A549 (cell line): Measurements from ENCODE around the gene FBXO2. TPM values are rescaled to one million over a fixed set of nuclear protein-coding genes. Genes with fewer than 3 reads are reported as not detected.

Experiments used
- ATAC-seq, 2 experiments: fragments of 200-7000 bp in 1 of 2; fragments of >200 bp in 1 of 2; cut with Nextera tagmentation in 1 of 2; cut with Tn5 transposase in 1 of 2; 3 replicates each; pipeline versions ENCODE4 v1.8.0 to v1.9.1; 2018 to 2020; ENCODE audit warnings: mild to moderate bottlenecking in 1 of 2, moderate library complexity in 1 of 2
- CTCF ChIA-PET: fragments of 300-600 bp; sonication (Branson Sonifier 250); formaldehyde crosslinking; extraction: SDS; loops from one replicate; lab custom pipeline; 2021; ENCODE audit warnings: antibody characterized with exemption, inconsistent platforms; lab: Yijun Ruan, JAX
- POLR2A ChIA-PET: fragments of 350-600 bp; formaldehyde crosslinking; extraction: SDS; loops from one replicate; lab custom pipeline; 2021; ENCODE audit warnings: antibody characterized with exemption, inconsistent platforms; lab: Yijun Ruan, JAX
- DNase-seq, 2 experiments: peaks; one replicate each; pipeline versions ENCODE4 v3.0.0 to v3.0.0-alpha.2; 2011 to 2016; ENCODE audit warnings: low read depth in 1 of 2, low spot score in 1 of 2
- FAIRE-seq: peaks from 2 replicates; lab custom pipeline; 2011; peaks lifted over from hg19 to GRCh38; lab: Jason Lieb, UNC
- H3K27ac ChIP-seq, 2 experiments: fragments of >200 bp; sonication (Bioruptor Twin); formaldehyde crosslinking; 3 replicates each; pipeline ENCODE4 v1.5.1; 2016 to 2017
- H3K4me1 ChIP-seq: fragments of >200 bp; sonication (Bioruptor Twin); formaldehyde crosslinking; 3 replicates; pipeline ENCODE4 v1.6.1; 2016
- H3K4me2 ChIP-seq: fragments of >200 bp; sonication (Bioruptor Twin); formaldehyde crosslinking; 3 replicates; pipeline ENCODE4 v1.6.1; 2016
- H3K4me3 ChIP-seq: fragments of >200 bp; sonication (Bioruptor Twin); formaldehyde crosslinking; 3 replicates; pipeline ENCODE4 v1.5.1; 2016
- H3K9me3 ChIP-seq: fragments of >200 bp; sonication (Bioruptor Twin); formaldehyde crosslinking; 3 replicates; pipeline ENCODE4 v1.6.1; 2016
- BHLHE40 ChIP-seq: IDR thresholded peaks from 2 replicates; pipeline ENCODE4 v1.6.1; 2012; ENCODE audit warnings: low read depth, low read length, inconsistent platforms
- CBX2 ChIP-seq: fragments of 200-600 bp; sonication (generic); IDR thresholded peaks from 2 replicates; pipeline ENCODE4 v1.6.1; 2016; ENCODE audit warnings: low read depth, mild to moderate bottlenecking, borderline replicate concordance
- CBX8 ChIP-seq: fragments of 200-600 bp; sonication (generic); IDR thresholded peaks from 2 replicates; pipeline ENCODE4 v1.6.1; 2016
- CHD2 ChIP-seq: fragments of 150-350 bp; IDR thresholded peaks from 2 replicates; pipeline ENCODE4 v1.6.1; 2014; ENCODE audit warnings: low read length; ENCODE audit not compliant: partially characterized antibody
- EP300 ChIP-seq, 2 experiments: fragments of >200 bp; sonication (Bioruptor Twin); formaldehyde crosslinking; IDR thresholded peaks; 2 replicates in 1 of 2; 3 replicates in 1 of 2; pipeline ENCODE4 v1.6.1; 2016 to 2017
- ESRRA ChIP-seq: fragments of 150-350 bp; IDR thresholded peaks from 2 replicates; pipeline ENCODE4 v1.6.1; 2014; ENCODE audit warnings: mild to moderate bottlenecking, low read length, borderline replicate concordance
- FOXS1 ChIP-seq: fragments of 250-450 bp; sonication (Bioruptor Pico); IDR thresholded peaks from 2 replicates; pipeline ENCODE4 v1.5.0; 2020; ENCODE audit warnings: mild to moderate bottlenecking, moderate library complexity
- KDM5A ChIP-seq: fragments of 200-600 bp; sonication (generic); IDR thresholded peaks from 2 replicates; pipeline ENCODE4 v1.6.1; 2016; ENCODE audit warnings: antibody characterized with exemption, mild to moderate bottlenecking
- MAFK ChIP-seq: fragments of 450-650 bp; IDR thresholded peaks from 2 replicates; pipeline ENCODE4 v1.6.1; 2014; ENCODE audit not compliant: partially characterized antibody
- MYC ChIP-seq: IDR thresholded peaks from 2 replicates; pipeline ENCODE4 v1.6.1; 2012; ENCODE audit warnings: mild to moderate bottlenecking, inconsistent platforms, low read length, improper control_type of control experiment, borderline replicate concordance
- NPAS2 ChIP-seq: fragments of 250-450 bp; sonication (Bioruptor Pico); IDR thresholded peaks from 2 replicates; pipeline ENCODE4 v1.8.0; 2022; ENCODE audit warnings: mild to moderate bottlenecking, moderate library complexity, borderline replicate concordance
- PHF8 ChIP-seq: fragments of 200-600 bp; sonication (generic); IDR thresholded peaks from 2 replicates; pipeline ENCODE4 v1.6.1; 2016; ENCODE audit warnings: low read depth, mild to moderate bottlenecking, antibody characterized with exemption, moderate library complexity, borderline replicate concordance
- RCOR1 ChIP-seq: fragments of 150-350 bp; IDR thresholded peaks from 2 replicates; pipeline ENCODE4 v1.6.1; 2014; ENCODE audit warnings: antibody characterized with exemption, low read length, low read depth
- RNF2 ChIP-seq: fragments of 200-600 bp; sonication (generic); IDR thresholded peaks from 2 replicates; pipeline ENCODE4 v1.6.1; 2016; ENCODE audit warnings: low read depth, mild to moderate bottlenecking, antibody characterized with exemption, moderate library complexity, borderline replicate concordance
- ZFP36 ChIP-seq: fragments of 450-650 bp; IDR thresholded peaks from 2 replicates; pipeline ENCODE4 v1.6.1; 2014; ENCODE audit warnings: borderline replicate concordance; ENCODE audit not compliant: partially characterized antibody
- ZSCAN20 ChIP-seq: fragments of 250-450 bp; sonication (Bioruptor Pico); IDR thresholded peaks from 2 replicates; pipeline ENCODE4 v1.8.0; 2022; ENCODE audit warnings: mild to moderate bottlenecking, moderate library complexity
- WGBS: methylation state at CpG from one replicate; pipeline ENCODE4 v1.1.6; 2017; ENCODE audit errors: missing lambda C conversion rate; 5-methylcytosine and 5-hydroxymethylcytosine counted together
- polyA plus RNA-seq, 4 experiments: library from polyadenylated mRNA; depleted of rRNA in 3 of 4; stranded (reverse); fragments of >200 nt; fragmentation: RNase III in 1 of 4; extraction: RNeasy Plus Mini Kit Qiagen cat#74134 plus additional on column Dnase treatment in 1 of 4; gene quantifications; 2 replicates in 3 of 4; 3 replicates in 1 of 4; pipeline ENCODE4 v1.2.3, GENCODE V29; 2011 to 2017
- TF ChIP-seq, protein P1 (sequence below): IDR thresholded peaks from 2 replicates; pipeline ENCODE4 v1.6.1; 2012
- TF ChIP-seq, protein P2 (sequence below): fragments of 250-450 bp; sonication (Bioruptor Pico); IDR thresholded peaks from 2 replicates; pipeline ENCODE4 v1.5.0; 2021; ENCODE audit warnings: mild to moderate bottlenecking, moderate library complexity, borderline replicate concordance
- TF ChIP-seq, protein P3 (sequence below): fragments of 150-350 bp; IDR thresholded peaks from 2 replicates; pipeline ENCODE4 v1.6.1; 2014; ENCODE audit warnings: low read depth, mild to moderate bottlenecking, low read length
- TF ChIP-seq, protein P4 (sequence below): IDR thresholded peaks from 2 replicates; pipeline ENCODE4 v1.6.1; 2012

Gene FBXO2
- polyA plus RNA-seq, 2 of the 4 experiments (the other 2 are of a cell fraction) = 8.5 to 31.2 TPM

DNA sequence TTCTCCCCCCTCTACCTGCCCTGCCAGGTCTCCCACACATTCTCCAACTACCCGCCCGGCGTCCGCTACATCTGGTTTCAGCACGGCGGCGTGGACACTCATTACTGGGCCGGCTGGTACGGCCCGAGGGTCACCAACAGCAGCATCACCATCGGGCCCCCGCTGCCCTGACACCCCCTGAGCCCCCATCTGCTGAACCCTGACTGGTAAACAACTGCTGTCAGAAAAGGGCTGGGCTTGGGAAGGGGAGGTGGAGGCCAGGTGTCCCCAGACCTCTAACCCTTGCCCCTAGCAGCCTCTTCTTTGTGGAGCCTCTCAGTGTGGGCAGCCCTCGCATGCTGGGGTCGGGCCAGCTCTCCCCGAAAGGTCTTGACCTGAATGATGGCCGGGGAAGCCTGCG, 6.9 kb upstream of the FBXO2 start:
- H3K4me1 ChIP-seq = no peaks in the 10 kb centered on the region
- no peak overlapping the region for H3K4me3 ChIP-seq
- H3K9me3 ChIP-seq = no peaks in the 10 kb centered on the region
- no peak overlapping the region for H3K4me2 ChIP-seq
- CTCF ChIA-PET = interaction anchor here (0.6 to 5.6 kb wide), 5 partner anchors 14 to 623 kb away, joined by 3 to 42 read pairs (median 3); no protein-coding TSS in a partner anchor
- 98% methylated on average over 7 of the region's 17 CpGs for WGBS
- no peak for TF ChIP-seq EP300 (IDR thresholded peaks at IDR 0.05)
- TF ChIP-seq MYC = no peak
- no peak for TF ChIP-seq CBX8
- no peak for TF ChIP-seq ESRRA
- TF ChIP-seq ZFP36 = no peak
- TF ChIP-seq KDM5A = no peak
- TF ChIP-seq CBX2 = no peak
- no peak for TF ChIP-seq PHF8
- TF ChIP-seq MAFK = no peak
- H3K27ac ChIP-seq = no peak overlapping the region
- no peak for FAIRE-seq
- no peak for ATAC-seq
- POLR2A ChIA-PET = no interaction called here
- no peak for DNase-seq

DNA sequence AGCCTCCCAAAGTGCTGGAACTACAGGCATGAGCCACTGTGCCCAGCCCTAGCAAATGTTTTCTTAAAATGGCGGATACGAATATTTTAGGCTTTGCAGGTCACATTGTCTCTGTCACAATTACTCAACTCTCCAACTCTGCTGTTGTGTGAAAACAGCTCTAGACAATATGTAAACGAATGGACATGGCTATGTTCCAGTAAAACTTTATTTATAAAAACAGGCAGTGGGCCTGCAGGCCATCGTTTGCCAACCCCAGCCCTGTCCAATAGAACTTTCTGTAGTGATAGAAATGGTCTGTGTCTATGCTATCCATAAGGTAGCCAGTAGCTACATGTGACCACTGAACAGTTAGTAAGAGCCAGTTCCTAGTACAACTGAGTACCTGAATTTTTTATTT, 5.5 kb upstream of the FBXO2 start:
- H3K4me1 ChIP-seq = peaks cover 6% of the 10 kb centered on the region; the same call in 1 of the 3 replicates
- H3K27ac ChIP-seq = no peak overlapping the region
- ATAC-seq (no peak), FAIRE-seq (no peak), DNase-seq (no peak)
- H3K4me3 ChIP-seq = no peak overlapping the region
- POLR2A ChIA-PET = no interaction called here
- no peaks in the 10 kb centered on the region for H3K9me3 ChIP-seq
- 81% methylated on average over 4 of the region's 4 CpGs for WGBS
- H3K4me2 ChIP-seq = no peak overlapping the region
- TF ChIP-seq, protein P1, sequence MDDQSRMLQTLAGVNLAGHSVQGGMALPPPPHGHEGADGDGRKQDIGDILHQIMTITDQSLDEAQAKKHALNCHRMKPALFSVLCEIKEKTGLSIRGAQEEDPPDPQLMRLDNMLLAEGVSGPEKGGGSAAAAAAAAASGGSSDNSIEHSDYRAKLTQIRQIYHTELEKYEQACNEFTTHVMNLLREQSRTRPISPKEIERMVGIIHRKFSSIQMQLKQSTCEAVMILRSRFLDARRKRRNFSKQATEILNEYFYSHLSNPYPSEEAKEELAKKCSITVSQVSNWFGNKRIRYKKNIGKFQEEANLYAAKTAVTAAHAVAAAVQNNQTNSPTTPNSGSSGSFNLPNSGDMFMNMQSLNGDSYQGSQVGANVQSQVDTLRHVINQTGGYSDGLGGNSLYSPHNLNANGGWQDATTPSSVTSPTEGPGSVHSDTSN = no peak
- TF ChIP-seq BHLHE40 (no peak), CHD2 (no peak), RCOR1 (no peak), ZSCAN20 (CRISPR knock-in tag) (no peak), ESRRA (no peak), NPAS2 (CRISPR knock-in tag) (no peak), ZFP36 (no peak)
- TF ChIP-seq, protein P2, sequence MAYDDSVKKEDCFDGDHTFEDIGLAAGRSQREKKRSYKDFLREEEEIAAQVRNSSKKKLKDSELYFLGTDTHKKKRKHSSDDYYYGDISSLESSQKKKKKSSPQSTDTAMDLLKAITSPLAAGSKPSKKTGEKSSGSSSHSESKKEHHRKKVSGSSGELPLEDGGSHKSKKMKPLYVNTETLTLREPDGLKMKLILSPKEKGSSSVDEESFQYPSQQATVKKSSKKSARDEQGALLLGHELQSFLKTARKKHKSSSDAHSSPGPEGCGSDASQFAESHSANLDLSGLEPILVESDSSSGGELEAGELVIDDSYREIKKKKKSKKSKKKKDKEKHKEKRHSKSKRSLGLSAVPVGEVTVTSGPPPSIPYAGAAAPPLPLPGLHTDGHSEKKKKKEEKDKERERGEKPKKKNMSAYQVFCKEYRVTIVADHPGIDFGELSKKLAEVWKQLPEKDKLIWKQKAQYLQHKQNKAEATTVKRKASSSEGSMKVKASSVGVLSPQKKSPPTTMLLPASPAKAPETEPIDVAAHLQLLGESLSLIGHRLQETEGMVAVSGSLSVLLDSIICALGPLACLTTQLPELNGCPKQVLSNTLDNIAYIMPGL (CRISPR knock-in tag) = no peak
- CTCF ChIA-PET = interaction anchor here (0.8 to 5.6 kb wide), 4 partner anchors 9 to 60 kb away, joined by 3 to 42 read pairs (median 10); no protein-coding TSS in a partner anchor

DNA sequence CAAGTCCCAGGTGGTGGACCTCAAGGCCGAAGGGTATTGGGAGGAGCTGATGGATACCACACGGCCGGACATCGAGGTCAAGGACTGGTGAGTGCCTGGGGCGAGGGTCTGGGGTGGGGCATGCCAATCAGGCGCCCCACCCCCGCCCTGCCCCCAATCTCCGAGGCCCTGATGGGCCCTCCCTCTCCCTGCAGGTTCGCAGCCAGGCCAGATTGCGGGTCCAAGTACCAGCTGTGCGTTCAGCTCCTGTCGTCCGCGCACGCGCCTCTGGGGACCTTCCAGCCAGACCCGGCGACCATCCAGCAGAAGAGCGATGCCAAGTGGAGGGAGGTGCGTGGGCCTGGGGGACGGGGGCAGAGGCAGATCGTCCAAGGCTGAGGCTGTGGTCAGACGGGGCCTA, 4.3 kb upstream of the FBXO2 start:
- Histone ChIP-seq H3K4me1 (peaks cover 13% of the 10 kb centered on the region; the same call in 2 of the 3 replicates), H3K9me3 (no peaks in the 10 kb centered on the region), H3K4me3 (no peak overlapping the region), H3K27ac (no peak overlapping the region), H3K4me2 (no peak overlapping the region)
- DNase-seq (no peak), FAIRE-seq (no peak), ATAC-seq (no peak)
- TF ChIP-seq, protein P3, sequence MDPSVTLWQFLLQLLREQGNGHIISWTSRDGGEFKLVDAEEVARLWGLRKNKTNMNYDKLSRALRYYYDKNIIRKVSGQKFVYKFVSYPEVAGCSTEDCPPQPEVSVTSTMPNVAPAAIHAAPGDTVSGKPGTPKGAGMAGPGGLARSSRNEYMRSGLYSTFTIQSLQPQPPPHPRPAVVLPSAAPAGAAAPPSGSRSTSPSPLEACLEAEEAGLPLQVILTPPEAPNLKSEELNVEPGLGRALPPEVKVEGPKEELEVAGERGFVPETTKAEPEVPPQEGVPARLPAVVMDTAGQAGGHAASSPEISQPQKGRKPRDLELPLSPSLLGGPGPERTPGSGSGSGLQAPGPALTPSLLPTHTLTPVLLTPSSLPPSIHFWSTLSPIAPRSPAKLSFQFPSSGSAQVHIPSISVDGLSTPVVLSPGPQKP = no peak
- no peak for TF ChIP-seq RNF2
- TF ChIP-seq FOXS1 (CRISPR knock-in tag) = no peak
- TF ChIP-seq, protein P2 (CRISPR knock-in tag) = no peak
- TF ChIP-seq, protein P4, sequence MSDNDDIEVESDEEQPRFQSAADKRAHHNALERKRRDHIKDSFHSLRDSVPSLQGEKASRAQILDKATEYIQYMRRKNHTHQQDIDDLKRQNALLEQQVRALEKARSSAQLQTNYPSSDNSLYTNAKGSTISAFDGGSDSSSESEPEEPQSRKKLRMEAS = no peak
- 90% methylated on average over 14 of the region's 23 CpGs for WGBS
- ChIA-PET CTCF (interaction anchor here (0.8 to 2.0 kb wide), 3 partner anchors 8 to 61 kb away, joined by 3 to 10 read pairs (median 9); no protein-coding TSS in a partner anchor), POLR2A (no interaction called here)
